H1 (cell line): ENCODE measurements around the gene MBD4. TPM values are rescaled to one million over a fixed set of nuclear protein-coding genes. Genes with fewer than 3 reads are reported as not detected.

ENCODE experiments used
- CTCF ChIA-PET: fragments of 300-600 bp; sonication (Branson Sonifier 250); formaldehyde crosslinking; loops from one replicate; lab custom pipeline; 2021; ENCODE audit not compliant: partially characterized antibody; lab: Charles Lee
- POLR2A ChIA-PET: fragments of 300-600 bp; sonication (Branson Sonifier 250); formaldehyde crosslinking; loops from one replicate; lab custom pipeline; 2021; ENCODE audit warnings: inconsistent platforms; ENCODE audit not compliant: partially characterized antibody; lab: Charles Lee
- DNase-seq, 2 experiments: peaks; one replicate each; pipeline versions ENCODE4 v3.0.0 to v3.0.0-alpha.2; 2010 to 2022; ENCODE audit warnings: low spot score in 2 of 2, low read depth in 1 of 2, mixed read lengths in 1 of 2
- FAIRE-seq: peaks from 2 replicates; lab custom pipeline; 2011; peaks lifted over from hg19 to GRCh38; lab: Jason Lieb, UNC
- H2AFZ ChIP-seq: 2 replicates; pipeline ENCODE4 v1.8.1; 2012; ENCODE audit warnings: low read length, inconsistent platforms
- H2AK5ac ChIP-seq: 2 replicates; pipeline ENCODE4 v1.6.1; 2013; ENCODE audit warnings: low read depth, low read length
- H2BK120ac ChIP-seq: replicated peaks from 2 replicates; pipeline ENCODE3; 2013; ENCODE audit warnings: low read depth, low read length, inconsistent platforms
- H2BK12ac ChIP-seq: 2 replicates; pipeline ENCODE4 v1.6.1; 2013; ENCODE audit warnings: low read depth, low read length
- H2BK15ac ChIP-seq: 2 replicates; pipeline ENCODE4 v1.6.1; 2013; ENCODE audit warnings: low read length
- H2BK20ac ChIP-seq: 2 replicates; pipeline ENCODE4 v1.6.1; 2013; ENCODE audit warnings: low read length
- H2BK5ac ChIP-seq: 2 replicates; pipeline ENCODE4 v1.6.1; 2013; ENCODE audit warnings: low read depth, low read length
- H3K14ac ChIP-seq: 2 replicates; pipeline ENCODE4 v1.6.1; 2013; ENCODE audit warnings: inconsistent platforms; ENCODE audit not compliant: insufficient read length
- H3K18ac ChIP-seq: 2 replicates; pipeline ENCODE4 v1.6.1; 2013; ENCODE audit warnings: low read length; ENCODE audit errors: extremely low read depth
- H3K23ac ChIP-seq: 2 replicates; pipeline ENCODE4 v1.6.1; 2013; ENCODE audit warnings: inconsistent platforms; ENCODE audit not compliant: insufficient read length
- H3K23me2 ChIP-seq: 2 replicates; pipeline ENCODE4 v1.6.1; 2013; ENCODE audit warnings: low read depth, low read length
- H3K27ac ChIP-seq: 2 replicates; pipeline ENCODE4 v1.6.1; 2011; ENCODE audit warnings: low read depth, low read length, inconsistent platforms
- H3K27me3 ChIP-seq, 4 experiments: replicated peaks in 1 of 4; 1 replicate in 1 of 4; 2 replicates in 3 of 4; pipeline versions ENCODE4 v1.6.1 to v1.8.1; 2011 to 2013; ENCODE audit warnings: low read length in 3 of 4, mild to moderate bottlenecking in 3 of 4, inconsistent platforms in 2 of 4, mixed read lengths in 2 of 4, moderate library complexity in 1 of 4; ENCODE audit not compliant: control insufficient read depth in 3 of 4, insufficient read depth in 3 of 4; ENCODE audit errors: extremely low read depth in 1 of 4
- H3K36me3 ChIP-seq, 4 experiments: 2 replicates each; pipeline versions ENCODE4 v1.6.1 to v1.8.1; 2011 to 2013; ENCODE audit warnings: mild to moderate bottlenecking in 4 of 4, low read length in 3 of 4, moderate library complexity in 2 of 4, control low read depth in 1 of 4, inconsistent platforms in 1 of 4; ENCODE audit not compliant: insufficient read depth in 4 of 4, control insufficient read depth in 2 of 4
- H3K4ac ChIP-seq: replicated peaks from 2 replicates; pipeline ENCODE3; 2013; ENCODE audit warnings: low read length, low read depth, mixed read lengths, inconsistent platforms; ENCODE audit not compliant: insufficient read length
- H3K4me1 ChIP-seq, 4 experiments: replicated peaks in 1 of 4; 1 replicate in 1 of 4; 2 replicates in 3 of 4; pipeline versions ENCODE4 v1.6.1 to v1.8.1; 2011 to 2013; ENCODE audit warnings: low read length in 3 of 4, inconsistent platforms in 2 of 4, mixed read lengths in 1 of 4; ENCODE audit not compliant: insufficient read depth in 4 of 4, control insufficient read depth in 3 of 4
- H3K4me2 ChIP-seq, 2 experiments: 2 replicates each; pipeline versions ENCODE4 v1.6.1 to v1.8.1; 2011 to 2013; ENCODE audit warnings: low read depth in 2 of 2, low read length in 2 of 2, control low read depth in 1 of 2, inconsistent platforms in 1 of 2, mild to moderate bottlenecking in 1 of 2; ENCODE audit not compliant: insufficient read depth in 1 of 2
- H3K4me3 ChIP-seq, 4 experiments: fragments of 200-600, 300-600 bp in 1 of 4; sonication (generic), shearing (Covaris generic), sonication (Bioruptor Twin) in 1 of 4; 2 replicates each; pipeline versions ENCODE4 v1.5.1 to v1.8.1; 2011 to 2016; ENCODE audit warnings: low read length in 4 of 4, low read depth in 3 of 4, control low read depth in 2 of 4, inconsistent platforms in 2 of 4, mild to moderate bottlenecking in 2 of 4, mixed read lengths in 1 of 4, moderate library complexity in 1 of 4; ENCODE audit not compliant: insufficient read depth in 2 of 4; ENCODE audit errors: extremely low read depth in 1 of 4
- H3K56ac ChIP-seq: replicated peaks from 2 replicates; pipeline ENCODE3; 2013; ENCODE audit warnings: low read depth, mild to moderate bottlenecking, mixed read lengths, low read length, inconsistent platforms; ENCODE audit not compliant: insufficient read length
- H3K79me1 ChIP-seq: 2 replicates; pipeline ENCODE4 v1.6.1; 2013; ENCODE audit warnings: low read depth, low read length, control low read depth
- H3K79me2 ChIP-seq, 2 experiments: 2 replicates each; pipeline versions ENCODE4 v1.6.1 to v1.8.1; 2012 to 2013; ENCODE audit warnings: low read length in 2 of 2, mild to moderate bottlenecking in 2 of 2, inconsistent platforms in 1 of 2; ENCODE audit not compliant: insufficient read depth in 2 of 2, control insufficient read depth in 1 of 2
- H3K9ac ChIP-seq, 4 experiments: replicated peaks in 1 of 4; 1 replicate in 1 of 4; 2 replicates in 3 of 4; pipeline versions ENCODE4 v1.6.1 to v1.8.1; 2011 to 2013; ENCODE audit warnings: low read depth in 3 of 4, low read length in 3 of 4, control low read depth in 2 of 4, mild to moderate bottlenecking in 2 of 4, moderate library complexity in 2 of 4, inconsistent platforms in 1 of 4; ENCODE audit errors: extremely low read depth in 1 of 4
- H3K9me3 ChIP-seq, 2 experiments: 2 replicates each; pipeline versions ENCODE4 v1.6.1 to v1.8.1; 2012 to 2013; ENCODE audit warnings: mild to moderate bottlenecking in 2 of 2, moderate library complexity in 2 of 2, control low read depth in 1 of 2, inconsistent platforms in 1 of 2, low read depth in 1 of 2, low read length in 1 of 2, mixed read lengths in 1 of 2; ENCODE audit not compliant: insufficient read depth in 2 of 2
- H4K20me1 ChIP-seq, 2 experiments: replicated peaks in 1 of 2; 2 replicates each; pipeline versions ENCODE3 to v1.8.1; 2011 to 2013; ENCODE audit warnings: inconsistent platforms in 2 of 2, low read length in 2 of 2, mild to moderate bottlenecking in 1 of 2; ENCODE audit not compliant: insufficient read depth in 2 of 2, control insufficient read depth in 1 of 2
- H4K5ac ChIP-seq: 2 replicates; pipeline ENCODE4 v1.6.1; 2013; ENCODE audit warnings: low read length, low read depth, mixed read lengths, inconsistent platforms; ENCODE audit not compliant: insufficient read length
- H4K8ac ChIP-seq: 2 replicates; pipeline ENCODE4 v1.8.0; 2013; ENCODE audit warnings: mild to moderate bottlenecking, moderate library complexity, low read length, inconsistent platforms; ENCODE audit not compliant: insufficient read depth; ENCODE audit errors: extremely low read depth
- H4K91ac ChIP-seq: replicated peaks from 2 replicates; pipeline ENCODE3; 2013; ENCODE audit warnings: low read length, mixed read lengths, inconsistent platforms; ENCODE audit not compliant: insufficient read length
- ASH2L ChIP-seq: fragments of 200-600, 300-600 bp; sonication (generic); IDR thresholded peaks from one replicate; pipeline ENCODE4 v1.7.1; 2017; ENCODE audit warnings: low read length
- BCL11A ChIP-seq, 2 experiments: IDR thresholded peaks; one replicate each; pipeline ENCODE4 v1.6.1; 2011; ENCODE audit warnings: low read depth in 2 of 2, low read length in 2 of 2, mild to moderate bottlenecking in 2 of 2
- CREB1 ChIP-seq: IDR thresholded peaks from 2 replicates; pipeline ENCODE4 v1.6.1; 2012; ENCODE audit warnings: inconsistent platforms
- GABPA ChIP-seq: IDR thresholded peaks from 2 replicates; pipeline ENCODE4 v1.6.1; 2011; ENCODE audit warnings: mild to moderate bottlenecking, low read length, moderate library complexity, borderline replicate concordance; ENCODE audit not compliant: insufficient read depth
- KDM5A ChIP-seq: fragments of 200-600 bp; IDR thresholded peaks from 2 replicates; pipeline ENCODE4 v1.7.1; 2012; ENCODE audit warnings: mild to moderate bottlenecking, low read length, inconsistent platforms, mixed read lengths
- MAFK ChIP-seq: IDR thresholded peaks from 2 replicates; pipeline ENCODE4 v1.6.1; 2012; ENCODE audit warnings: low read depth, mild to moderate bottlenecking, improper control_type of control experiment, low read length
- POLR2A ChIP-seq, 2 experiments: IDR thresholded peaks; 1 replicate in 1 of 2; 2 replicates in 1 of 2; pipeline ENCODE4 v1.6.1; 2011; ENCODE audit warnings: low read depth in 2 of 2, low read length in 2 of 2, mild to moderate bottlenecking in 2 of 2; ENCODE audit errors: control extremely low read depth in 1 of 2
- RAD21 ChIP-seq, 2 experiments: IDR thresholded peaks in 1 of 2; conservative IDR thresholded peaks in 1 of 2; 2 replicates each; pipeline ENCODE4 v1.6.1; 2011; ENCODE audit warnings: low read depth in 2 of 2, low read length in 2 of 2, improper control_type of control experiment in 1 of 2, inconsistent platforms in 1 of 2, mild to moderate bottlenecking in 1 of 2, moderate library complexity in 1 of 2
- RFX5 ChIP-seq: IDR thresholded peaks from 2 replicates; pipeline ENCODE4 v1.6.1; 2011; ENCODE audit warnings: low read depth, low read length, improper control_type of control experiment, borderline replicate concordance
- SAP30 ChIP-seq: fragments of 300-600 bp; sonication (generic); IDR thresholded peaks from 2 replicates; pipeline ENCODE4 v1.7.1; 2012; ENCODE audit warnings: low read length, moderate library complexity, mild to moderate bottlenecking, inconsistent platforms; ENCODE audit not compliant: insufficient read depth, insufficient replicate concordance
- SP1 ChIP-seq: IDR thresholded peaks from 2 replicates; pipeline ENCODE4 v1.6.1; 2011; ENCODE audit warnings: low read depth, low read length
- SUZ12 ChIP-seq: fragments of 200-600 bp; sonication (generic); IDR thresholded peaks from 2 replicates; pipeline ENCODE4 v1.6.1; 2012; ENCODE audit warnings: mild to moderate bottlenecking, inconsistent platforms, low read length, moderate library complexity, mixed read lengths
- TCF12 ChIP-seq: IDR thresholded peaks from 2 replicates; pipeline ENCODE4 v1.6.1; 2011; ENCODE audit warnings: low read depth, mild to moderate bottlenecking, low read length
- ZNF274 ChIP-seq: IDR thresholded peaks from 2 replicates; pipeline ENCODE4 v1.7.0; 2012; ENCODE audit warnings: low read length, borderline replicate concordance; ENCODE audit errors: extremely low read depth
- polyA plus RNA-seq, 7 experiments: library from polyadenylated mRNA; depleted of rRNA in 3 of 7; stranded (reverse) in 5 of 7; unstranded in 2 of 7; fragments of >200 nt in 5 of 7; fragments of 200-250 nt in 2 of 7; gene quantifications; 1 replicate in 5 of 7; 2 replicates in 1 of 7; 4 replicates in 1 of 7; pipeline versions ENCODE4 v1.2.1 to v1.2.3, GENCODE V29; 2011 to 2013; ENCODE audit warnings: missing spikeins in 2 of 7, mixed read lengths in 2 of 7
- total RNA-seq: library from RNA; stranded (reverse); fragmentation: NEBNext Ultra II Directional; extraction: Animal tissue kit (Norgen Biotek cat#: 25700); gene quantifications from 2 replicates; pipeline ENCODE4 v1.2.1, GENCODE V29; 2021
- TF ChIP-seq, protein P1 (sequence below): IDR thresholded peaks from 2 replicates; pipeline ENCODE4 v1.6.1; 2012; ENCODE audit warnings: inconsistent platforms

Gene MBD4
- total and polyA plus RNA-seq, 2 of the 8 experiments (the other 6 are each of a cell fraction or from before 2014, with no cell fraction given) = 11.2 to 35.8 TPM

DNA sequence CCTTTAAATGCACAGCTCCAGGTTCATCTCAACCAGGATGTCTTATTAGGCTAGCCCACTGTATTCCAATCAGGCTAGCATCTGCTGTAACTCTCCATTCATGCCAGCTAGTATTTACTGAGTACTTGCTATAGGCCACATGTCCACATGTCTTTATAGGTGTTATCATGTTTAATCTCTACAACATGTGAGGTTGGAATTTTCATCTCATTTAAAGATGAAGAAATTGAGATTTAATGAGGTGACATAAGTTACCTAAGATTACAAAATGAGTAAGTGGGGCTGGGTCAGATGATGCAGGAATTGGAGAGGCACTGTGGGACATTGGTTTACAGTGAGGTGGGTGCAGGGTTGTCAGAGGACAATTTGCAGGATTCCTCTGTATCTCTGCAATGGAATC lies 3.2 kb upstream of the MBD4 start:
- Histone ChIP-seq H3K9me3 (no peaks in the 10 kb centered on the region), H3K36me3 (peaks cover 0 to under 1% (median 0%) of the 10 kb centered on the region in 4 experiments; a peak in 1 of 8 replicates), H3K79me2 (peaks cover 0 to 28% of the 10 kb centered on the region in 2 experiments; a peak in 3 of 4 replicates), H3K27ac (no peak overlapping the region), H4K5ac (no peak overlapping the region), H3K4ac (no peak overlapping the region), H2BK120ac (no peak overlapping the region), H3K27me3 (no peaks in the 10 kb centered on the region), H3K4me1 (peaks cover 2 to 12% (median 11%) of the 10 kb centered on the region in 4 experiments; a peak in 6 of 7 replicates), H2AFZ (no peak overlapping the region), H4K8ac (no peak overlapping the region), H3K4me2 (no peak overlapping the region), H2BK12ac (no peak overlapping the region), H3K23me2 (peaks cover 1% of the 10 kb centered on the region; the same call in 1 of the 2 replicates), H4K91ac (no peak overlapping the region), H3K14ac (no peak overlapping the region), H3K18ac (no peak overlapping the region), H3K79me1 (peaks cover 2% of the 10 kb centered on the region; the same call in 1 of the 2 replicates), H2BK5ac (no peak overlapping the region), H3K9ac (no peak overlapping the region), H4K20me1 (no peaks in the 10 kb centered on the region), H2AK5ac (no peak overlapping the region), H2BK15ac (no peak overlapping the region), H2BK20ac (no peak overlapping the region), H3K4me3 (no peak overlapping the region), H3K23ac (no peak overlapping the region), H3K56ac (no peak overlapping the region)
- POLR2A ChIA-PET = no interaction called here
- no peak for DNase-seq
- CTCF ChIA-PET = interaction anchor here (0.9 kb wide), 1 partner anchor 20 kb away, joined by 4 read pairs; no protein-coding TSS in a partner anchor
- FAIRE-seq = no peak
- TF ChIP-seq BCL11A (IDR thresholded peaks at IDR 0.05; ENCODE audit: low read depth in 2 of 2, low read length in 2 of 2) (no peak), TCF12 (no peak), SUZ12 (no peak), SP1 (no peak), GABPA (no peak), KDM5A (no peak), SAP30 (no peak), RFX5 (no peak), RAD21 (IDR thresholded peaks at IDR 0.05 in 1 of 2, conservative IDR thresholded peaks at IDR 0.05 in 1 of 2; ENCODE audit: low read depth in 2 of 2, low read length in 2 of 2) (no peak), POLR2A (IDR thresholded peaks at IDR 0.05; ENCODE audit: control extremely low read depth in 1 of 2, low read depth in 2 of 2, low read length in 2 of 2) (no peak), CREB1 (no peak), ZNF274 (no peak), ASH2L (no peak), MAFK (no peak)
- TF ChIP-seq, protein P1, sequence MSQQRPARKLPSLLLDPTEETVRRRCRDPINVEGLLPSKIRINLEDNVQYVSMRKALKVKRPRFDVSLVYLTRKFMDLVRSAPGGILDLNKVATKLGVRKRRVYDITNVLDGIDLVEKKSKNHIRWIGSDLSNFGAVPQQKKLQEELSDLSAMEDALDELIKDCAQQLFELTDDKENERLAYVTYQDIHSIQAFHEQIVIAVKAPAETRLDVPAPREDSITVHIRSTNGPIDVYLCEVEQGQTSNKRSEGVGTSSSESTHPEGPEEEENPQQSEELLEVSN = no peak
